ENCODE measurements around the gene CCDC13. TPM values are rescaled to one million over a fixed set of nuclear protein-coding genes. Genes with fewer than 3 reads are reported as not detected.

CCDC13 gene
- total and polyA plus RNA-seq, 10 of the 15 experiments (the other 5 are each of a cell fraction or from before 2014, with no cell fraction given) = 0.13 to 0.81 (median 0.30) TPM; not detected in 4

- TF ChIP-seq BCL3 (IDR thresholded peaks at IDR 0.05; ENCODE audit: borderline replicate concordance, insufficient read depth, low read depth, low read length, poor library complexity, severe bottlenecking) (no peak), TAF1 (IDR thresholded peaks at IDR 0.05; ENCODE audit: borderline replicate concordance, low read depth, low read length) (no peak), RUNX3 (IDR thresholded peaks at IDR 0.05; ENCODE audit: low read length) (no peak), HDGF (IDR thresholded peaks at IDR 0.05) (no peak), PAX5 (IDR thresholded peaks at IDR 0.05; ENCODE audit: borderline replicate concordance, low read depth, low read length) (no peak)
Measured at GRCh38 chr3:42801048-42801620, 28.1 kb upstream of the CCDC13 start (continued).

DNA sequence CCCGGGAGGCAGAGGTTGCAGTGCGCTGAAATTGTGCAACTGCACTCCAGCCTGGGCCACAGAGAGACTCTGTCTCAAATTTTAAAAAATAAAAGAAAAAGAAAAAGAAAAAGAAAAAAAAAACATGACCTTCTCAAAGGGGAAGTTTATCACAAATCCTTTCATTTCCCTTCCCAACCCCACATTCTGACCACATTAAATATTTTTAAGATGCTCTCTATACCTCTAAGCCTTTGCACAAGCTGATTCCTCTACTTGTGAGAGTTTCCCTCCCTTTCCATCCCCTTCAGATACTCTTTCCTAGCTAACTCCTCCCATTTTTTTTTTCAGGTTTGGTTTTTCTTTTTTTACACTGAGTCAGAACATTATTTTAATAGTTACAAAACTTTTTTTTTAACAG, 27.2 kb upstream of the CCDC13 start:
- in situ Hi-C loops (cut with MboI) = no loop called here
- RAD21 ChIA-PET (ENCODE audit: unreplicated experiment) = interaction anchor here (1.1 kb wide), 1 partner anchor 12 kb away, joined by 3 read pairs; no protein-coding TSS in a partner anchor
- POLR2A ChIA-PET = interaction anchor here (0.5 to 0.9 kb wide), 3 partner anchors 12 to 15 kb away, joined by 3 to 4 read pairs (median 3); no protein-coding TSS in a partner anchor

More for the DNA sequence above, 27.2 kb upstream of the CCDC13 start:
- DNase-seq (ENCODE audit: low read depth, low spot score) = no peak
- SMC1A ChIA-PET (ENCODE audit: uncharacterized antibody, unreplicated experiment) = no interaction called here
- Histone ChIP-seq H3K79me2 (ENCODE audit: control insufficient read depth, insufficient read depth, low read length) (peaks cover 45% of the 10 kb centered on the region), H3K27me3 (replicated peaks in 1 of 2; ENCODE audit: control insufficient read depth in 2 of 2, insufficient read depth in 2 of 2, low read length in 1 of 2) (no peaks in the 10 kb centered on the region), H3K4me1 (ENCODE audit: control insufficient read depth, insufficient read depth, low read length) (no peaks in the 10 kb centered on the region; the same call in 1 of the 2 replicates), H3K4me3 (no peak overlapping the region), H3K36me3 (ENCODE audit: control insufficient read depth in 2 of 2, insufficient read depth in 2 of 2, low read length in 1 of 2) (no peaks in the 10 kb centered on the region), H3K4me2 (ENCODE audit: control insufficient read depth, insufficient read depth) (no peak overlapping the region), H3K9ac (ENCODE audit: control insufficient read depth, insufficient read depth, low read length) (no peak overlapping the region), H3K9me3 (replicated peaks; ENCODE audit: control insufficient read depth, insufficient read depth, low read length) (no peaks in the 10 kb centered on the region), H2AFZ (ENCODE audit: control insufficient read depth, low read depth, low read length) (no peak overlapping the region), H4K20me1 (ENCODE audit: control insufficient read depth, insufficient read depth) (no peaks in the 10 kb centered on the region), H3K27ac (ENCODE audit: control insufficient read depth, insufficient read depth) (no peak overlapping the region)
- FAIRE-seq = no peak
- no peak for ATAC-seq
- no peak for TF ChIP-seq JUND (IDR thresholded peaks at IDR 0.05; ENCODE audit: low read depth, low read length)
- no peak for TF ChIP-seq CHD4 (IDR thresholded peaks at IDR 0.05)
- TF ChIP-seq TBL1XR1 (IDR thresholded peaks at IDR 0.05; ENCODE audit: low read depth, low read length) = no peak
- TF ChIP-seq CTCF (IDR thresholded peaks at IDR 0.05 in 2 of 3, conservative IDR thresholded peaks at IDR 0.05 in 1 of 3; ENCODE audit: control insufficient read depth in 2 of 3, extremely low read depth in 1 of 3, insufficient read depth in 1 of 3, low read depth in 3 of 3, low read length in 3 of 3) = no peak
- no peak for TF ChIP-seq RCOR1 (conservative IDR thresholded peaks at IDR 0.05; ENCODE audit: low read depth, low read length)
- no peak for TF ChIP-seq KAT2A (conservative IDR thresholded peaks at IDR 0.05; ENCODE audit: control insufficient read depth, low read depth, low read length)
- TF ChIP-seq, protein P1, sequence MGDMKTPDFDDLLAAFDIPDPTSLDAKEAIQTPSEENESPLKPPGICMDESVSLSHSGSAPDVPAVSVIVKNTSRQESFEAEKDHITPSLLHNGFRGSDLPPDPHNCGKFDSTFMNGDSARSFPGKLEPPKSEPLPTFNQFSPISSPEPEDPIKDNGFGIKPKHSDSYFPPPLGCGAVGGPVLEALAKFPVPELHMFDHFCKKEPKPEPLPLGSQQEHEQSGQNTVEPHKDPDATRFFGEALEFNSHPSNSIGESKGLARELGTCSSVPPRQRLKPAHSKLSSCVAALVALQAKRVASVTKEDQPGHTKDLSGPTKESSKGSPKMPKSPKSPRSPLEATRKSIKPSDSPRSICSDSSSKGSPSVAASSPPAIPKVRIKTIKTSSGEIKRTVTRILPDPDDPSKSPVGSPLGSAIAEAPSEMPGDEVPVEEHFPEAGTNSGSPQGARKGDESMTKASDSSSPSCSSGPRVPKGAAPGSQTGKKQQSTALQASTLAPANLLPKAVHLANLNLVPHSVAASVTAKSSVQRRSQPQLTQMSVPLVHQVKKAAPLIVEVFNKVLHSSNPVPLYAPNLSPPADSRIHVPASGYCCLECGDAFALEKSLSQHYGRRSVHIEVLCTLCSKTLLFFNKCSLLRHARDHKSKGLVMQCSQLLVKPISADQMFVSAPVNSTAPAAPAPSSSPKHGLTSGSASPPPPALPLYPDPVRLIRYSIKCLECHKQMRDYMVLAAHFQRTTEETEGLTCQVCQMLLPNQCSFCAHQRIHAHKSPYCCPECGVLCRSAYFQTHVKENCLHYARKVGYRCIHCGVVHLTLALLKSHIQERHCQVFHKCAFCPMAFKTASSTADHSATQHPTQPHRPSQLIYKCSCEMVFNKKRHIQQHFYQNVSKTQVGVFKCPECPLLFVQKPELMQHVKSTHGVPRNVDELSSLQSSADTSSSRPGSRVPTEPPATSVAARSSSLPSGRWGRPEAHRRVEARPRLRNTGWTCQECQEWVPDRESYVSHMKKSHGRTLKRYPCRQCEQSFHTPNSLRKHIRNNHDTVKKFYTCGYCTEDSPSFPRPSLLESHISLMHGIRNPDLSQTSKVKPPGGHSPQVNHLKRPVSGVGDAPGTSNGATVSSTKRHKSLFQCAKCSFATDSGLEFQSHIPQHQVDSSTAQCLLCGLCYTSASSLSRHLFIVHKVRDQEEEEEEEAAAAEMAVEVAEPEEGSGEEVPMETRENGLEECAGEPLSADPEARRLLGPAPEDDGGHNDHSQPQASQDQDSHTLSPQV (IDR thresholded peaks at IDR 0.05) = no peak
- no peak for TF ChIP-seq SREBF2 (IDR thresholded peaks at IDR 0.05; ENCODE audit: low read length)
- no peak for TF ChIP-seq HDAC2 (IDR thresholded peaks at IDR 0.05)
- TF ChIP-seq SPI1 (IDR thresholded peaks at IDR 0.05; ENCODE audit: borderline replicate concordance, insufficient read depth, low read depth, low read length) = no peak
- TF ChIP-seq SP1 (IDR thresholded peaks at IDR 0.05; ENCODE audit: low read depth, low read length) = no peak
- no peak for TF ChIP-seq RAD51 (IDR thresholded peaks at IDR 0.05)
- CTCF ChIA-PET = interaction anchor here (0.9 to 2.1 kb wide), 3 partner anchors 20 to 81 kb away, joined by 3 to 18 read pairs (median 8); no protein-coding TSS in a partner anchor
- 100% methylated on average over 2 of the region's 2 CpGs for WGBS (ENCODE audit: insufficient coverage, insufficient replicate concordance, low lambda C conversion rate, missing lambda C conversion rate)
- BruUV-seq (replicated peaks) = no TSS peak
- intact Hi-C loops (cut with micrococcal nuclease; ENCODE audit: unreplicated experiment) = no loop called here

Data from GM12878 (cell line).